Sigmoid colon (tissue), 4 donors: ENCODE results near the gene SH3GL2.

Source experiments
- EP300 ChIP-seq, 4 donors: sonication (generic); formaldehyde crosslinking; IDR thresholded peaks; one replicate each; pipeline ENCODE4 v1.6.1; 2017; ENCODE audit warnings: antibody characterized with exemption in 4 of 4
- POLR2A ChIP-seq, 2 donors: fragments of 450-650 bp; IDR thresholded peaks; one replicate each; pipeline ENCODE4 v1.6.1; 2016; ENCODE audit warnings: antibody characterized with exemption in 2 of 2, mild to moderate bottlenecking in 2 of 2, moderate library complexity in 2 of 2
- TF ChIP-seq, protein P1 (sequence below), 4 experiments: fragments of 450-650 bp in 3 of 4; fragments of 200-600 bp in 1 of 4; IDR thresholded peaks; one replicate each; pipeline ENCODE4 v1.5.1; 2016 to 2019; ENCODE audit warnings: antibody characterized with exemption in 4 of 4, mild to moderate bottlenecking in 3 of 4, moderate library complexity in 2 of 4

DNA sequence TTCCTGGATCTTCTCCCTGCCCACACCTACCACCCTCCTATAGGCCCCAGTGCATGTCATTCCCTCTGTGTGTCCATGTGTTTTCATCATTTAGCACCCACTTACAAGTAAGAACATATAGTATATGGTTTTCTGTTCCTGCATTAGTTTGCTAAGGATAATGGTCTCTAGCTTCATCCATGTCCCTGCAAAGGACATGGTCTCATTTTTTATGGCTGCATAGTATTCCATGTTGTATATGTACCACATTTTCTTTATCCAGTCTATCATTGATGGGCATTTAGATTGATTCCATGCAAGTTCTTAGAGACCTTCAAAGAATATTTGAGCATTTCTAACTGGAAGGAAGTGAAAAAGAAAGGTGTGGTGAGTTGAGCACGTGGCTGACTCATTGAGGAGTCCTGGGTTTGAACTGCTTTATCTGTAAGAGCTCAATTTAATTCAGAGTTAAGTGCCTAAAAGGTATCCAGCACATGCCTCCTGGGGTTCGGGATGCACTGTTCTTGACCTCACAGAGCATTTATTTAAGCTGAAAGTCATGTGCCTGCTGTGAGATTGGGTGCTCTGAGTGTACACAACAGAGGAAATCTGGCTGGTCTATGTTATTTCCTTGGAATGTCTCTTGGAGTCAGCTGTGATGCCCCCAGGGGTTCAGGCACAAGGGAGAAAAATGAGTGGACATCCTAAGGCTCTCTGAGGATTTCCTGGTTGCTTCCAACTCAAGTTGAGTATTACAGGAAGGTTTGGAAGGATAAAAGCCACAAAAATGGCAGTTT lies 56.4 kb downstream of the SH3GL2 start:
- TF ChIP-seq, protein P1, sequence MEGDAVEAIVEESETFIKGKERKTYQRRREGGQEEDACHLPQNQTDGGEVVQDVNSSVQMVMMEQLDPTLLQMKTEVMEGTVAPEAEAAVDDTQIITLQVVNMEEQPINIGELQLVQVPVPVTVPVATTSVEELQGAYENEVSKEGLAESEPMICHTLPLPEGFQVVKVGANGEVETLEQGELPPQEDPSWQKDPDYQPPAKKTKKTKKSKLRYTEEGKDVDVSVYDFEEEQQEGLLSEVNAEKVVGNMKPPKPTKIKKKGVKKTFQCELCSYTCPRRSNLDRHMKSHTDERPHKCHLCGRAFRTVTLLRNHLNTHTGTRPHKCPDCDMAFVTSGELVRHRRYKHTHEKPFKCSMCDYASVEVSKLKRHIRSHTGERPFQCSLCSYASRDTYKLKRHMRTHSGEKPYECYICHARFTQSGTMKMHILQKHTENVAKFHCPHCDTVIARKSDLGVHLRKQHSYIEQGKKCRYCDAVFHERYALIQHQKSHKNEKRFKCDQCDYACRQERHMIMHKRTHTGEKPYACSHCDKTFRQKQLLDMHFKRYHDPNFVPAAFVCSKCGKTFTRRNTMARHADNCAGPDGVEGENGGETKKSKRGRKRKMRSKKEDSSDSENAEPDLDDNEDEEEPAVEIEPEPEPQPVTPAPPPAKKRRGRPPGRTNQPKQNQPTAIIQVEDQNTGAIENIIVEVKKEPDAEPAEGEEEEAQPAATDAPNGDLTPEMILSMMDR (IDR thresholded peaks at IDR 0.05): no peak
- TF ChIP-seq EP300 (IDR thresholded peaks at IDR 0.05) (no peak), POLR2A (IDR thresholded peaks at IDR 0.05) (no peak)
